RKO (cell line): ENCODE results near the gene VIT.
"Not testable (repeated sequence)": the region's sequence is repeated elsewhere in the genome, so short reads cannot be mapped to it uniquely, and the experiment has no call there.

Experiments
- DNase-seq: peaks from one replicate; pipeline ENCODE4 v3.0.0-alpha.2; 2016; ENCODE audit warnings: low spot score

The VIT gene

DNA sequence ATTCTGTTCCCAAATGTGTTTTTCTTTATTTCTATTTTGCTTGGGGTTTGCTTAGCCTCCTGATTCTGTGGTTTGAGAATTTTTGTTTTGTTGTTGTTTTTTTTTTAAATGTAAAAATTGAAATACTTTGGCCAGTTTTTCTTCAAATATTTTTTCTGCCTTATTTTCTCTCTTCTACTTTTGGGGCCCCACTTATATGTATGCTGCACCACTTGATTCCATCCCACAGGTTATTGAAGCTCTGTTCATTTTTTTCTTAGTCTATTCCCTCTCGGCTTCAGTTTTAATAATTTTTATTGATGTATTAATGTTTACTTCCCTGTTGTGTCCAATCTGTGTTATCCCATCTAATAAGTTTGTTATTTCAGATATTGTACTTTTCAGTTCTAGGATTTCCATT is 17.7 kb upstream of the VIT start:
- no peak for DNase-seq

DNA sequence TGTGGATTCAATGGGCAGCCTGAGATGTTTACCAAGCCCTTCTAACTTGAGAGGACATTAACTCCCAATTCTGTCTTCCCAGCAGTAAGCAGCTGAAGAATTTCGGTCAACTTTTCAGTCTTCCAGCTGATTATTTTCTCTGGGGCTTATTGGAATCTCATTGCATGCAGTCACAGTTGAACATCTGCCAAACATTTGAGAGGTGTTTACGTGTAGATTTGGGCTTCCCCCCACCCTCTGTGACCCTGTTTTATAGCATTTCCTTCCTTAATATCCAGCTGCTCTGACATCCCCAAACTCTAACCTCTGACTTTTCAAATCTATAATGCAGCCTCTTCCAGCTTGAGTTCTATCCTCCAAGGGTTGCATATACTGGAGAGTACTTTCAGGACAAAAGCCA is 16.5 kb upstream of the VIT start:
- no peak for DNase-seq

DNA sequence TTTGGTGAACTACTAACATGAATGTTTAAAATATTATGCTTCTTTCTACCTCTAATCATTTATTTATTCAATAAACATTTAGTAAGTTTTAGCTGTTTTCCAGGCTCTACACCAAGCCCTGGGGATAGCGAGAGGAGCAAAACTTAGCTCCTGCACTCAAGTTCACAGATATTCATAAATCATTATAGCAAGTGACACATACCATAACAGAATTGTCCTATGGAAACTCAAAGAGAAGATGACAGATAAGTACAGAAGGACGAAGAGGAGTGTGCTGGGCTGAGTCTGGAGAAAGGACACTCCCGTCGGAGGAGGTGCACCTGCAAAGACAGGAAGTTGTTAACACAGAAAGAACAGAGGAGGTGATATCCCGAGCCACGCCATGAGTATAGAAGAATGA is 13.9 kb upstream of the VIT start:
- no peak for DNase-seq

DNA sequence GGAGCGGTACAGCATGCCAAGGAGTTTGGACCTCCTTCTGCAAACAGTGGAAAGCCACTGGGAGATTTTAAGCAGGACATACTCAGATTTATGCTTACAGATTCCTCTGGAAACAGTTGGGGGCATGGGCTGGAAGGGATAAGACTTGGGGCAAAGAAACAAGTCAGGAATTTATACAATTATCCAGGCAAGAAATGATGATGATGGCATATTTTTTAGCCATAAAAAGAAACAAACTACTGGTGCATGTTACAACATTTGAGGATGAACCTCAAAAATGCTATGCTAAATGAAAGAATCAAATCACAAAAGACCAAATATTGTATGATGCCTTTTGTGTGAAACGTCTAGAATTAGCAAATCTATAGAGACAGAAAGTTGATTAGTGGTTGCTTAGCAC is 13.5 kb upstream of the VIT start:
- no peak for DNase-seq

DNA sequence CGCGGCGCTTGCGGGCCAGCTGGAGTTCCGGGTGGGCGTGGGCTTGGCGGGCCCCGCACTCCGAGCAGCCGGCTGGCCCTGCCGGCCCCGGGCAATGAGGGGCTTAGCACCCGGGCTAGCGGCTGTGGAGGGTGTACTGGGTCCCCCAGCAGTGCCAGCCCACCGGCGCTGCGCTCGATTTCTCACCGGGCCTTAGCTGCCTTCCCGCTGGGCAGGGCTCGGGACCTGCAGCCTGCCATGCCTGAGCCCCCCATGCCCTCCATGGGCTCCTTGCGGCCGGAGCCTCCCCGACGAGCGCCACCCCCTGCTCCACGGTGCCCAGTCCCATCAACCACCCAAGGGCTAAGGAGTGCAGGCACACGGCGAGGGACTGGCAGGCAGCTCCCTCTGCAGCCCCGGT is 8.2 kb upstream of the VIT start:
- not testable (repeated sequence) for DNase-seq

DNA sequence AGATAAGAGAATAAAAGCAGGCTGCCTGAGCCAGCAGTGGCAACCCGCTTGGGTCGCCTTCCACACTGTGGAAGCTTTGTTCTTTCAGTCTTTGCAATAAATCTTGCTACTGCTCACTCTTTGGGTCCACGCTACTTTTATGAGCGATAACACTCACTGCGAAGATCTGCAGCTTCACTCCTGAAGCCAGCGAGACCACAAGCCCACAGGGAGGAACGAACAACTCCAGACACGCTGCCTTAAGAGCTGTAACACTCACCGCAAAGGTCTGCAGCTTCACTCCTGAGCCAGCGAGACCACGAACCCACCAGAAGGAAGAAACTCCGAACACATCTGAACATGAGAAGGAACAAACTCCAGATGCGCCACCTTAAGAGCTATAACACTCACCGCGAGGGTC is 7.5 kb upstream of the VIT start:
- DNase-seq = not testable (repeated sequence)

DNA sequence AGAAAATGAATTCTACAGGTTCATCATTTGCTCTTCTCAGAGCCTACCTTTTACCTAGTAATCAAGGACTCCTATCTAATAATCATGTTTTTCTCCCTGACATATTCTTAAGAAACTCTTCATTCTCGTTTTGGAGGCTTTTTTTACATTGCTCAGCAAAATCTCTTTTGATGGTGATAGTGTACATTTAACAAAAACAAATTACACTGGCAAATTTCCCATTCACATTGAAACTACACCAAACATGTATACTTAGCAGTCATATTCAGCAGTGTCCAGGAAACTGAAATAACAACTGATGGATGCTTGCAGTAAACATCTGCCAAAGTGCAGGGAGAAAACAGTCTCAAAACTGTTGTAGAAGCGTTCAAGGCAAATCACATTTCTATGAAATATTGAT is 4.4 kb upstream of the VIT start:
- no peak for DNase-seq

DNA sequence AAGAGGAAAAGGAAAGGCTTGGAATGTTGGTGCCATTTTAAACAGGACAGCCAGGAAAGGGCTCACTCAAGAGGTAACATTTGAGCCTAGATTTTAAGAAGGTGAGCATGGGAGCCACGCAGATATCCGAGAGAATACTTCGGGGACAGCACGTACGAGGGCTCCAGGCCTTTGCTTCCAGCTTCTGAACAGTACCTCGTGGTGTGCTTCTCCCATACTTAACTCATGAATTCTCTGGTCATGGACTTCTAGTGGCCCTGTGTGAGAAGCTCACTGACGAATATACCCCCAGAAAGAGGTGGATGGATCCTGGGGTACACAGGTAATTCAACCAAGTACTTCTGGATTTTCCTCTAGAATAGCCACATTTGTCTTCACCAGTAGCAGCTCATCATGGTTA is 2.7 kb upstream of the VIT start:
- no peak for DNase-seq

DNA sequence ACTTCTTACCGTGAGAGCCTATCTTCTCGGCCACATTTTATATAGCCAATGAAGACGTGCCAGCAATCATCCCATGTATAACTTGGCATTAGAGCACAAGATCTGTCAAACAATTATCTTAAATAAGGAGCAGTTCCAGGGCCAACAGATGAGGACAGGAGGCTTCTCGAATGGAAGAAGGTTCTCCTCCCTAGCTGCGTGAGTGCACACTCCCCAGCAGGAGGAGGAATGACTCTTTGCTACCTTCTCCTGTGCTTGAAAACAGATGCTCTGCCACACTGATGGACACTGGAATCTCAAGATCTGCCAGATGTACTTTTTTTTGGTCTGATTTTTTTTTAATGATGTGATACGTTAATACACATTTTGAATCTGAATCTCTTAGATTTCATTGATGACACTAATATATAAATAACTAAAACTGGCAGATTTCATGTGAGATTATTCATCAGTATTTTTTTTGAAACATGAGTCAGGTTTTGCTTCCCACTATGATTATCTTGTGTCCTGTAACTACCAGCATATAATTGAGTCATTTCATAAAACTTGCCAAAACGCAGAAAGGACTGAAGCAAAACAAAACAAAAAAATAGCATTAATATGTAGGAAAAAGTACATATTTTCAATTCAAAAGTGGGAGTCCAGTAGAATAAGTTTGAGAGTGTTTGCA is 626 bp upstream of the VIT start:
- peak; percentile 53 for DNase-seq

DNA sequence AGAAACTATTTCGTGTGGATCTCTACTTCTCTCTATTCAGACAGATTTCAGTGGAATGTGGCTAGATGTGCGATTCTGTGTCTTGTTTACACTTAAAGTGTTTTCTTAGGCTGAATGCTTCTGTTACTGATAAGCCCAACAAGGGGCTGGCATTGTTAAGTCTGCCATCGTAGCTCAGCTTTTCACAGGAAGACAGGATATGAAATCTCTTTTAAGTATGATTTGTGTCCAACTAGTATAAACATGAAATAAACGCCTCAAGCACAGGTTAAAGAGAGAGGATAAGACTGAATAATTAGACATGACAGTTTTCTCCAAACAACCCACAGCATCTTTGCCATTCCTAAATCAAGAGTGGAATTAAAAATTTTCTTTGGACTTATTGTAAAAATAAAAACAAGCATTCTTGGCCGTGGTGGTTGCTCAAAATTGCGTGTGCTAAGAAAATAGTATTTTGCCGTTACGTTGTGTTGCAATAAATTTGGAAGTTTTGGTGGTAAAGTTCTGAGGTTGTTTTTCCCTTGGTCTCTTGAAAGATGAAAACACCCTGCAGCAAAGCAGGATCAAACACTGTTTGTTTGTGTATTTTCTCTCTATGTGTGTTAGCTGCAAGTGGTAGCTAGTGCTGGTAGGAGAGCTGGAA is 1.0 kb downstream of the VIT start:
- DNase-seq = no peak

DNA sequence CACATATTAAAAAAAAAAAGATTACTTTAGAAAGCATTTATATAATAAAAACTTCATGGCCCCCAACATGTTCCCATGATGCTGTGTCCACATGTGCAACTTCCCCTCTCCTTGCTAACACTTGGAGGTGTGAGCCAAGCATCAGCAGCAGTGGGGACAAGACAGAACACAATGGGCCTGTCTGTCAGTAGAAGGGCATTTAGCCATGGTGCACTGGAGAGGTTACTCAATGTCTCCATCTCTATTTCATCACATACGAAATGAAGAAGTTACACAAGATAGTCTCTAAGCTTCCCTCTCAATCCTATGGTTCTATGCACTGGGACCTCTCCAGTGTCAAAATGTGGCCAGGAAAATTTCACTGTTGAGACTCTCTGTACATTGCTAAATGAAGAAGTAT is 2.5 kb downstream of the VIT start:
- no peak for DNase-seq

DNA sequence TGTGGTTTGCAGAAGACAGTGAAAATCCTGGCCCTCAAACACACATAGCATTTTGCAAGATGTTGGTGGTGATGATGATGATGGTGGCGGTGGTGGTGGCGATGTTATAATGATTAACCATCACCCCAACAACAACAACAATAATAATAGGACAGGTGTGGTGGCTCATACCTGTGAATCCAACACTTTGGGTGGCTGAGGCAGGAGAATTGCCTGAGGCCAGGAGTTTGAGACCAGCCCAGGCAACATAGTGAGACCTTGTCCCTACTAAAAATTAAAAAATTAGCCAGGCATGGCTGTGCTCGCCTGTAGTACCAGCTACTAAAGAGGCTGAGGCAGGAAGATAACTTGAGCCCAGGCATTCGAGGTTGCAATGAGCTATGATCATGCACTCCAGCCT is 3.8 kb downstream of the VIT start:
- DNase-seq = no peak

DNA sequence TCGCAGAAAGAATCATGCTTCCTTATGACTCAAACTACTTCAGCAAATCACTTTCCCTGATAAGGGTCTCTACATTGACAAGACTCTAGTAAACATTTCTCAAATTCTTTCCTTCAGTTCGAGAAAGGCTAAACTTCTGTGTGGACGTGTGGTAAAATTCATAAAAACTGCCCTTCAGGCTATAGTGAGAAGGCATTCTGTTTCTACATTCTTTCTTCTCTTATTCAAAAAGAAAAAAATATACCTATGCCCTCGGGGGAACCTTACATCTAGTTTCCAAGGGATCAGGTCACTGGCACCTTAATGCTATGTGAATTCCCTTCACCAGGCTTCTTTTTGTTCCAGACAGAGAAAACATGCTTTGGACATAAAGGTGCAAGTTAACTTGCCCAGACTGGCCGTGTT is 4.9 kb downstream of the VIT start:
- DNase-seq = no peak

DNA sequence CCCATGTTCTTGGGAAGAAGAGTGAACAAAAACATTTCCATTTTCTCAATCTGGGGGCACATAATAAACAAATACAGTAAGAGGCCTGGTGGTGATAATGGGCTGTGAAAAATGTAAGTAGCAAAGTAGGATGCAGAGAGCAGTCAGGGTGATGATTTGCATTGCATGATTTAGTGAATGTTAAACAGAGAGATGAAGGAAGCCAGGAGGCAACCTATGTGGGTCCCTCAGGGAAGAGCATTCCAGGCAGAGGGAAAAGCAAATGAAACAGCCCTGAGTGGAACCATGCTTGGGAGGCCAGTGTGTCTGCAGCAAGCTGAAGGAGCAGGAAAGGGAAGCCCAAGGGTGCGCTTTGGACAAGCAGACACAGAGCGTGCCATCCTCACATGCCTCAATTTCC is 5.4 kb downstream of the VIT start:
- no peak for DNase-seq

DNA sequence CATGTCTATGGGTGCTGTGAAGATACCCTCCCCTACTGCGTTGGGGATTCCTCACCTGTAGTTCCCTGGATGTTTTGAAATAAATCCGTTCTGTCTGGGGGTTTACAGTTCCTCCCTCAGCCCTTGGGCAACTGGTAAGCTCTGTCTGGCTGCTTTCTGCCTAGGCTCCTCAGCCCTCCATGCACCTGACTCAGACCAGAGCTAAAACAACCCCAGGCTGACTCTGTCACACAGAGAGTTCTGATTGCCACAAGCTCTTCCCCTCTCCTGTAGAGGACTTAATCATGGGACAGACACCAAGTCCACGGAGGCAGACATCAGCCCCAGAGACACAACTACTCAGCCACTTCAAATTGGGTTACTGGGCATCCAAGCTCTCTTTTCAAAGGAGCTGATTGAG is 6.3 kb downstream of the VIT start:
- no peak for DNase-seq

DNA sequence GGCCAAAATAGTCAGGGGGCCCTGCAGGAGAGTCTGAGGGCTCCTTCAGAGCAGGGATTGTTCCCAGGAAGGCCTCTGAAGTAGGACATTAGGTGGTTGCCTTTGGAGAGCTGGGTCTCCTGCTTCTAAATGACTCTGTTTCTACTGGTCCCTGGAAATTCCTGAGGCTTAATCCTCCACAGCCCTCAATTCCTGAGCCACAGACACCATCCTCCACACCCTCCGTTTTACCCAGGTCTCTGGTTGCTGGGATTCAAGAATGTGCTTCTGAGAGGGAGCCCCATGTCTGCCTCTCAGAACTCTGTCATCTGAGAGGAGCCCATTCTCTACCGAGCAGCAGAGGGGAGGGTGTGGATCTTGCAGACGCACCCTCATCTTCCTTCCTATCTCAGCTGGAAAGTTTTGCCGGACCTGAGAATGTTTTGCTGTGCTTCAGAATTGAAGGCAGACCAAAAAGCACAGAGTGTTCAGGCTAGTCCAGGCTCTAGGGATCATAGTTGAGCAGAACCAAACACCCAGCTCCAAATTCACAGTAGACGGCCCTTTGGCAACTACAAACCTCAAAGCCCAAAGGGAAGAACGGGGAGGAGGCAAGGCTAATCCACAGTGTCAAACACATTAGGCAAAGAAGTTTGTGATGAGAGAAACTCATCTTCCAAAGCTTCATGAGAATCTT is 8.1 kb downstream of the VIT start:
- no peak for DNase-seq

DNA sequence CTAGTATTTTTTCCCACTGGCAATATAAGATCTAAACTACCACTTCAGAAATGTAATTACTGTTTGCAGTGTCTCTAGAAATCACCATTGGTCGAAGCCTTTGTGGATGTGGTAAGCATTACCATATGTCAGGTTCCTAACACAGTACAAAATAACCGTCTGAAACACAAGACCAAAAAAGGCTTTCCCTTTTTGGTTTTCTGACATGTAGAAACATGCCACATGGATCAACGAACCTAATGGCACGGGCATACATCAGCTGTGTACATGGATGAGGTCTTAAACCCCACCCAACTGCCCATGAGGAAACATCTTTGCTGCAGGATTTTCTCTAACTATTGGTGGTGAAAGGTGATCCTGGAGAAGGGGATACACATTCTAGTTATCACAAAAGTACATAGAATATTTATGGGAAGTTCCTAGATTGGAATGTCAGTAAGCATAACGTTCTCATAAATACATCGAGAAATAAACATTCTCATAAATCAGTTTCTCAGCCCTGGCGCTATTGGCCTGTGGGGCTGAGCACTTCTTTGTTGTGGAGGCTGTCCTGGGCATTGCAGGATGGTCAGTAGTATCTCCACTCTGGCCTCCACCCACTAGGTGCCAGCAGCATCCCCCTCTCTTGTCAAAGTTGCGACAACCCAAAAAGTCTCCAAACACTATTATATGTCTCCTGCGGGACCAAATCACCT is 9.0 kb downstream of the VIT start:
- DNase-seq = no peak

DNA sequence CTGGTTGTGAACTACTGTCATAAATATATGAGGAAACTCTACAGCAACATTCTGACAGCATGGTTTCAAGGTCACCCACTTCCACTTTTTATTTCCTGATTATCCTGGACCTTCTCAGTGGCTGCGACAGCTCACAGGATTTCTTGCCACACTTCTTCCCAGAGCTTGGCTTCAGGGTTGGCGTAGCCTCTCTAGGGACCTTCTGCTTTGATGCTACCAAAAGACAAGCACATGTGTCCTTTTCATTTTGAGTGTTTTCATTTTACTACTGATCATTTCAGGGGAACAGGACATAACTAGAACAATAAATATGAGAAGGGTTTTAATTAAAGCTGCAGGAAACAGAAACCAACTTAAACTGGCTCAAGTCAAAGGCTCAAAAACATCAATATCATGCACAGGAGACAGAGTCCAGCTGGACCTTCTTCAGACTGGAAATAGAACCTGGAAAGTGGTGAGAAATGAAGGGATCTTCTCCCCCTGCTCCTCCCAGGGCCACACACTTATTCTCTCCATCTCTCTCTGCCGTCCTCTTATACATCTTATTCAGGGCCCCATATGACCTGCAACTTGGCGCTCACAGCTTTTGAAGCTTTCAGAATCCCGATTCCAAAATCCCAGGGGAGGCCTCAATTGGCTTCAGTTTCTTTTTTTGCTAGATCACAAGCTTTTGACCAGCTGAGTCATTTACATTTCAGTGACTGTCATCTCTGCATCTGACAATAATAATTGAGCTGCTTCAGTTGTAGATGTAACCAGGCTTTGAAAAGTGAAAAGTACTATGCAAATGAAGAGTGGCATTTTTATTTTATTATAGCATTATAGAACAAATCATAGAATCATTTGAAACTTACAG is 9.7 kb downstream of the VIT start:
- no peak for DNase-seq

DNA sequence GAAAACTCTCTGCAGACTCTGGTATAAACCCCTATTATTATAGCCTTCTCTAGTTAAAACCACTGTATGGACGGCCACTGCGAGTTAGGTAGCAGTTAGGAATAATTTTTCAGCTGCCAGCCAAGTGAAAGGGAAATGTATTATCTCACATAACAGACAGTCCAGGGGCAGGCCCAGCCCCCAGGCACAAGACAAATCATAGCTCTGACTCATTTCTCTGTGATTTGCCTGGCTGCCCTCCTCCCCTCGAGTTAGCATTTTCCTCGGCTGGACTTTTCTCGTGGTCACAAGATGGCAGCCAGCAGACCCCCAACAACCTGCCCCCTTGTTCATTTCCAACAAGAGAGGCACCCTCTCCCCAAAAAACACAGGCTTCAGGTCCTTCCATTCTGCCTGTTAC is 10.5 kb downstream of the VIT start:
- DNase-seq = peak; percentile 25

DNA sequence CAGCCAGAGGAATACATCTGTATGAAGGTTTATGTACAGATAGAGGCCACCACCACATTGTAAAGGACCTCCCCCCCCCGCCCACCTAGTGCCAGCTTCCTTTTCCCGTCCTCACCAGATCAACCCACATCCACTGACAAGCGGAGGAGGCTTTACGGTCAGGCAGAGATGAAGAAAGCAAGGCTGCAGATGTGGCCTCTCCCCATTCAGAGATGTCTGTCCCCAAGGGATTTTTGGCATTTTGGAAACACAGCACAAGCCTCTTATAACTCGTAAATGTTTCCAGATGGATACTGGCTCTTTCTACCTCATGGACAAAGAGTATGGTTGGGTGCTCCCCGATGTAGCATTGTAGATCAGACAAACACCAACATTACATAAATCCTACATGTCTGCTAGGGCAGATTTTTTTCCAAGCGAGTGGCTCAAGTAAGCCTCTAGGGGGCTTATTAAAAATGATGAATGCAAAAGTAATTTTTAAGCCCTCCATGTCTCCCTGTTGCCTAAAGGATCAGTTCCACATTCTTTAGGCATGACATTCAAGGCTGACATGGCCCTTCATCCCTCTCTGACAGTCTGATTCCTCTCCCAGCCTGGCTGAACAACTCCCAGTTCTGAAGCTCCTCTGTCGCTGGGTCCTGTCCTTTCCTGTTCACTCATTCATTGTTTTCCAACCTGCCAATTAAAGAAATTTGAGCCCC is 11.7 kb downstream of the VIT start:
- peak; percentile 44 for DNase-seq

DNA sequence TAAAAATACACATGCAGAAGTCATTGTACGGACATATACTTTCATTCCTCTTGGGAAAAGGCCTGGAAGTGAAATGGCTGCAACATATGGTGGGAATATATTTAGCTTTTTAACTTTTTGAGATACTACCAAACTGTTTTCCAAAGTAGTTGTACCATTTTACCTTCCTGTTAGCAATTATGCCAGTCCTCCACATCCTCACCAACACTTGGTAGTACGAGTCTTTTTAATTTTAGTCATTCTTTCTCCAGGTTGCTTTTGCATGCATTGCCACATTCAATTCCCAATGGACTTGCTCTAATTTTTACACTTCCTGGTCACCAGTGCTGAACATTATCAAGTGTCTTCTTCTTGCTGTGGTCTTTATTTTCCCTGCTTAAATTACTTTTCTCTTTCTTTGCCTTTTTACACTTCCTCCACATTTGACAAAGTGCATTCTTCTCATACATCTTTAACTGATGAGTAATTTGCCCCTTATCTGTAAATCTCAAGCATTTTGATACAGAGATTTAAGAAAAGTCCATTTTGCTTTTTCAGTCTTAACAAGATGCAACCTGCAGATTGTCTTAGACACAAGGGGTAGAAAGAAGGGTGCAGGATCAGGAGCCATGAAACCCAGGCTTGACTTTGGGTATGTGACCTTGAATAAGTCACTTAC is 14.5 kb downstream of the VIT start:
- DNase-seq = no peak
